ENCODE data around the gene RBM17.

GRCh38 chr10:6119962-6120361 is 31.1 kb downstream of the RBM17 start:
- TF ChIP-seq CTCF (IDR thresholded peaks at IDR 0.05) (no peak), POLR2A (IDR thresholded peaks at IDR 0.05) (no peak)
